Glomerular visceral epithelial cell (primary cell): ENCODE measurements around the gene NDST1.

Source experiments
- DNase-seq: peaks from one replicate; pipeline ENCODE4 v3.0.0-alpha.2; 2016; ENCODE audit errors: extremely low spot score

The NDST1 gene

DNA sequence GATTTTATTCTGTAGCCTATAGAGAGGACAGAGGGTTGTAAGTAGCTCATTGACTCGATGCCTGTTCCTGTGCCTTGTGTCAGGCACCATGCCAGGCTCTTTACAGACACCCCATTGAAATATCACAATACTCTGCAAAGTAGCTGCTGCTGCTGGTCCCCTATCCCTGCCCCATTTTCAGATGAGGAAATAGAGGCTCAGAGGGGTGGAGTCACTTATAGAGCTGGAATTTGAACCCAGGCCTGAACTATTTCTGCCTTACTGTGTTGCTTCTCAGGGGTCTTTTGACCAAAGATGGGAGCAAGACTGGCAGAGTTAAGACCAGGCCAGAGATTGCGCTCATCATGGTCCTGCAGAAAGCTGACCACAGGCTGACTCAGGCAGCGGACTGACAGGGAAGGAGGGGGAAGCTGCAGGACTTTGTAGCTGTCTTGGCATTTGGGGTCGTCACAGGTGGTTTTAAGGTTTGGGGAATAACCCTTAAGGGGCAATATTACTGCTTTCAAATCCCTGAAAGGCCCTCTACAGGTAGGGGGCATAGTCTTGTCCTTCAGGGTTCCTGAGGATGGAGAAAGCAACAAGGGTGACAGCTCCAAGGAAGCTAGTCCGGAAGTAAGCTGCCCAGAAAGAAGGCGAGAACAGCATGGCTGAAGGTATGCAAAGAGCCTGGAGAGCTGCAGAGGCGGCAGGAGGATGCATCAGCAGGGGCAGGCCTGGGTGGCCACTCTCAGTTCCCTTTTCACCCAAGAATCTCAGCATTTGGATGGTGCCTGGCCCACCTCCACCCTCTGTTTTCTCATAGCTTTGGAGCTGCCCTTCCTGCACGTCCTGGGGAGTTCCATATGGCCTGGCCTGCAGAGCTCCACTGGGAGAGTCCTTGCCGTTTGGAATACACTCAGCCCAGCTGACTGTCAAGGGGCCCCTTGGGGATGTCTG, 18.3 kb upstream of the NDST1 start:
- DNase-seq = peak; percentile 59

- no peak for DNase-seq
Observed at GRCh38 chr5:150490296-150490669, 17.6 kb upstream of the NDST1 start.

DNA sequence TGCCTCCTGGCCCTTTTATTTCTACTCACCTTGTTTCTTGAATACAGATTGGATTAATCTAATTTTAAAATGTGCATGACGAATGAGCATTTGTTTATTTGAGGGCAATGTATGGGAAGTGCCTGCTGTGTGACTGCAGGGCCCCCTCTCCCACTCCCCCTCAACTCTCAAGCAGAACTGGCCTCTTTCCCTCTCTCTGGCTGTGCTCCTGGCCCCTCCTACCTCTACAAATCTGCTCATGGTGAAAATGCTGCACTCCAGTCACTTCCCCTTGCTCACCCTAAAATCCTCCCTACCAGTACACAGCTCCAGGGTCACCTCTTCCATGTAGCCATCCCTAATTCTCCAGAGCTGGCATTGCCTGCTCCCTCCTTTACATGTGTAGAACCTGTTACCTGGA, 17.2 kb upstream of the NDST1 start:
- no peak for DNase-seq

DNA sequence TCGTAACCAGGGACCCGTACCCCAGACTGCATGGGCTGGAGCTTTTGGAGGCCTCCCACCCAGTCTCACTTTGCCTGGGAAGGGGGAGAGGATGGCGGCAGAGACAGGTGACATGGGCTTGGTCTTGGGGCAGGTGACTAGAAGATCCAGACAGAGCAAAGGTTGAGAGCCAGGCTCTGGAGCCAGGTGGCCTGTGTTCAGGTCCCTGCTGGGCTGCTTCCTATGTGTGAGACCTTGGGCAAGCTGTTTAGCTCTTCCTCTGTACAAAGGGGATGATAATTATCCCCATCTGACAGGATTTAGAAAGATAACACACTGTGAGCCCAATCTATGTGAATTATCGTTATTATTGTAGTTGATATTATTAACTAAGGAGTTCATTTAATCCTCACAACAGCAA, 16.1 kb upstream of the NDST1 start:
- DNase-seq = no peak

GRCh38 chr5:150492621-150493020, 15.3 kb upstream of the NDST1 start:
- DNase-seq = peak; percentile 94

DNA sequence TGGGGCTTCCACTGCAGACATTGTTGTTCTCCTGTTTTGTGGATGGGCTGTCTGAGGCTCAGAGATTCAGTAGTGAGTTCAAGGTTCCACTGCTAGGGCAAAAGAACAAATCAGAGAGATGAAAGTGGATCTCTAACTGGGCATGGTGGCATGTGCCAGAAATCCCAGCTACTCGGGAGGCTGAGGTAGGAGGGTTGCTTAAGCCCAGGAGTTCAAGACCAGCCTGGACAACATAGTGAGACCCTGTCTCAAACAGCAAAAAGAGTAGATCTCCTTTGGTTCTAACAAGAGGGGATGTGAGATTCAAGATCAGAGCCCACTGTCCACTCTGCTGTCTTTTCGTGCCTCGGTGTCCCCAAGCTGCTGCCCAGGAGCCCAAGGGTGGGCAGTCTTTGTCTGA, 11.8 kb upstream of the NDST1 start:
- DNase-seq = no peak

- DNase-seq = no peak
Observed at GRCh38 chr5:150496534-150496933, 11.4 kb upstream of the NDST1 start.

DNA sequence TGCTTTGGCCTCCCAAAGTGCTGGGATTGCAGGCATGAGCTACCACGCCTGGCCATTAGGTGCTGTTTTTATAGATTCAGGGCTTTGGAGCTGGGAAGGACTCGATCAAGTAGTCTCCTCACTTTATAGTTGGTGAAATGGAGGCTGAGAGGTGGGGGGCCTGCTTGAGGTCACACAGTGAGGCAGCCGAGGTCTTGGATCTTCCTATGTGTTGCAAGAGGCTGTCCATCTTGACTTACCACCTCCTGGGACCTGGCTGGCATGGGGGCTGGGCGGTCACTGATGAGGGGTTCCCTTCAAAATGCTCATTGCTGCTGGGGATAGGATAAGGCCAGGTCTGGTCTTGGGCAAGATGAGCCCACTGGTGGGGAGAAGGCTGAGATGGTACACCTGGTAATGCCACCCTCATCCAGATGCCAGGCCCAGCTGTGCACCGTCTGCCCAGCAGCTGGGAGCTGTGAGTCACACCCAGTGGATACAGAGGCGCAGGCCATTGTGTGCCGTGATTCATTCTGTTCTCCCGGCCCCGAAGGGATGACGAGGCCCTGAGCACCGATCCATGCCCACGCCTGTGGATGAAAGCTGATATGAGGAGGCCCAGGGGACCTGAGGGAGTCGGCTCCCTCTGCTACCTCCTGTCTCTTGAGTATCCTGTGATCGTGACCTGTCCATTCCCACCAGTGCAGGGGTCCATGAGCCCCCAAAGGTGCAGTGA, 10.5 kb upstream of the NDST1 start:
- DNase-seq = peak; percentile 96

DNA sequence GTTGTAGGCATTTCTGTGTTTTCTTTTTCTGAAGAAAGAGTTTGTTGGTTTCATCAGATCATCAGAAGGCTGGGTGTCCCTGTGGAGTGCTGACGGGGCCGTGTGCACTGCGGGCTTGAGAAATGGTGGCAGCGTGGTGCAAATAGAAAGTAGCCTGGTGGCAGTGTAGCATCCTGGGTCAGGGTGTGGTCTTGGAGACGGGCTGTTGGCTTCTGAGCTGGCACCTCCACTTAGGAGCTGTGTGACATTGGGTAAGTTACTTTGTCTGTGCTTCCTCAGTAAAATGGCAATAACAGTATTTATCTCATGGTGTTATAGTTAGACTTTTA, 10.0 kb upstream of the NDST1 start:
- DNase-seq = no peak

DNA sequence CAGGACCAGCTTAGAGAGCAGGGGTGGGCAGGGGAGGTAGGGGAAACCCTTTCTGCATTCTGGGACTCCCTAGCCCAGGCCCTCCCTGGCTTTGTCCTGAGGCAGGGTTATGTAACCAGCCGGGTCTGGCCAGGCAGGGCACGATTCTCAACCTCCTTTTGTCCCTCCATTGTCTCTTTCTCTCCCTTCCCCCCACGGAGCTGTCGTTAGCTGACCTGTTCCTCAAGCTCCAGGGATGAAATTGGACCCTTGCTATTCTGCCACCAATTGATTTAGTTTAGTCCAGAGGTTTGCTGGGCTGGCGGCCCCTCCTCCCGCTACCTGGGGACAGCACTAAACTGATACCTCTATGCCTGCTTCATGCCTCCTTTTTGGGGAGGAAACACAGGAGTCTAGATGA, 9.4 kb upstream of the NDST1 start:
- DNase-seq = no peak

DNA sequence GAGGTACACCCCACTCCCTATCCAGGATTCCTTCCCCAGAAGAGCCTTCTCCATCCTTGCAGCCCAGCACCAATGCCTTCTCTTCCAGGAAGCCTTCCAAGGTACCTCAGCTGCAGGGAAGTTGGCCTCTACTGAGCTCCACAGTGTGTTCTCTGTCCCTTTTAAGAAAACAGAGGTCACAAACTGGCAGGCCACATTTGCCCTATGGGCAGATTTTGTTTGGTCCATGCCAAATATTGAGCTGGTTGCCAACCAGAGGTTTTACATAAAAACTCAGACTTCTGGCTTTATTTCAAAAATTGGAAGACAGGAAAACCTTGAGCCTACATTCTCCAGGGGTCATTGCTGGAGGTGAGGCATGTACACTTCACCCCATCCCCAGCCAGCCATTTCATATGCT, 9.0 kb upstream of the NDST1 start:
- no peak for DNase-seq

DNA sequence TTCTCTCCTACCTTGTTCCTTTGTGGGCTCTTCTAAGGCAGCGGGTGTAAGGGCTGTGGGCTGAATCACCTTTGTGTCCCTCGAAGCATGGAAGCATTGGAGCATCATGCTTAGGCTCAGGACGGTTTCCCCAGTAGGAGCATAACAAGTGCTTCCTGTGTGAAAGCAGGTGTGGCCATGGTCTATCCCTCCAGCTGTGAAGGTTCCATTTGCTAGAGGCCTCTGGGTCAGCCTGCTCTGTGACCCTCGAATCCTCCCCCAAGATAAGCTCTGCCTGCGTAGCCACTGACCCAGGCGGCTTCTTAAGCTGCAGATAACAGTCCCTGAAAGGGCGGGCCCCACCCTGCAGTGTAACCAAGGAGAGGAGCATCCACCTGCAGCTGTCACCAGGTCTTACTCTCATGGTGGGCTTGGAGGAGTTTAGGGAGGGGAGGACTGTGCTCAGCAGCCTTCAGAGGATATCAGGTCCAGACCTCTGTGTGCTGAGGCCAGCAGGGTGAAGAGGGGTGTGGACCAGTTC, 8.4 kb upstream of the NDST1 start:
- peak; percentile 63 for DNase-seq

DNA sequence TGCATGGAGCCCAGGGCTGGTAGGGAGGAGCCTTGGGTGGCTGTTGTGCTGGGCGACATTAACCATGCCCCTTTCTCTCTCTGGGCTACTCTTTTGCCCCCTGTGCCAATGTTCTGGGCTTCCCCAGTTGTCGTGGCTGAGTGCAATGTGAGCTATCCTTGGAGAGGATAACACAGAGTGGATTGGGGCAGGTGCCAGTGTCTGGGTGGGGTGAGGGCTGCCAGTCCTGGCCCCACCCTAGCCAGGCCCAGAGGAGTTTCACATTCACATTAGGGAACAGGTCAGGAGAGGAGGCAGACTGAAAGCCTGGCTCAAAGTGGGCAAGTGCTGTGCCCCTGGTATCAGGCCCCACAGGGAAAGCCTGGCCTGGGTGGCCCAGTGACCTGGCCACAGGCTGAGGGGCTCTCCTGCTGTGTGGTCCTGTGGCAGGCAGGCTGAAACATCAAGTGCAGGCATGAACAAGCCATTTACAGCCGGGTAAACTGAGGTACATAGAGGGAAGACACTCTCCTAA, 7.5 kb upstream of the NDST1 start:
- DNase-seq = no peak

- no peak for DNase-seq
Observed at GRCh38 chr5:150500905-150501304, 7.0 kb upstream of the NDST1 start.

DNA sequence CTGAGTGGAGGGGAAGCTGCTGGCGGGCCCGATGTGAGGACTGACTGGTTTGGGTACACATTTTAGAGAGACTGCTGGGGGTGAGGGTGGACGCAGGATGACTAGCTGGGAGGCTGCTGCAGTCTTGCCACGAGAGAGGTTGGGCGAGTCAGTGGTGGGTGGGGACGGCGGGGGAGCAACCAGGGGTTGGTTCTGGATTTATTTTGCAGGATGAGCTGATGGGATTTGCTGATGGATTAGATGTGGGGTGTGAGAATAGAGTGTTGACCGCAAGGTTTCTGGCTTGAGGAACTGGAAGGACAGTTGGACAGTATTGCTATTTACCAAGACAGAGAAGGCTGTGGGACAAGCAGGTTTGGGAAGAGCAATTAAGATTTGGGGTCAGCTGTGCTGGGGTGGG, 5.8 kb upstream of the NDST1 start:
- peak; percentile 51 for DNase-seq

GRCh38 chr5:150502847-150503246, 5.1 kb upstream of the NDST1 start:
- DNase-seq = no peak

GRCh38 chr5:150503386-150503785, 4.5 kb upstream of the NDST1 start:
- peak; percentile 47 for DNase-seq

DNA sequence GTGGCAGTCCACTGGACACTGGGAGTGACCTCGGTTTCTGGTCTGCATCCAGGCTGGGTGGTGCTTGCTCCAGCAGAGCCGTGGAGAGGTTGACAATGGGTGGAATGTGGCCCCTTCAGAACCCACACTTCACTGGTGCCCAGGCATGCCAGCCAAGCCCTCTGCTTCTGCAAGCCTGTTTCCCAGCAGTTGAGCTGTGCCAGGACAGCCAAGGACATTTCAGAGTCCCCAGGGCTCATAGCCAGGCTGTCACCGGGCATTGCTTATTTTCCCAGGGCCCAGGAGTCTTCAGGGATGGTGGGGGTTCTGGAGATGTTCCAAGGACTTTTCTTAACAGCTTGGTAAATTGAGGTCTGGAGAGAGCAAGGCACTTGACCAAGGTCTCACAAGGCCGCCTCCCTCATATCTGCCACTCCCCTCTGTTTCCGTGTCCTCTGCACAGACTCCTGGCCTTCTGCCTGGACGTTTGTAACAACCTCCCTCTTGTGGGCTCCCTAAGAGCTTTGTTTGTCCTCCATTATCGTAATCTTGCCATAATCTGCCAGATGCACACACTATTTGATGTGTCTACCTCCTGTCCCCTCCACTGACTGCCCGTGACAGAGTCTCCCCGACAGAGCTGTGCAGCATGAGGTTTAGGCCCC, 3.8 kb upstream of the NDST1 start:
- peak; percentile 82 for DNase-seq

DNA sequence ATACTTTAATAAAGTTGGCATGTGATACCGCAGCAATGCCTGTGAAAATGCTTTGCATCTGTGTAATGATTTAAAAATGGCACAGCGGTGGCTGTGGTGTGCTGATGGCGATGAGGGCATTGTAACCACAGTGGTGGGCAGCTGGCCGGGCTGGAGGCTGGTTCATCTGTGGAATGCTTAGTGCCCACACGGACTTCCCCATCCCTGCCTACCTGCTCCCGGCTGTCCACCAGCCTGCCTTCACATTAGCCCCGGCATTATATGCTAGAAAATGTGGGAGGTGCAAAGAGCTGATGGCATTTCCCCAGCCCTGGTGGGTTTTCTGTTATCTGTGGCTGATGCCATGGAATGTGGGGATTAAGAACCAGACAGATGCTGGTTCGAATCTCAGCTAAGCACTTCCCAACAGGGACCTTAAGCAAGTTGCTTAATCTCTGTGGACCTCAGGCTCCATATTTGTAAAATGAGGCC, 2.9 kb upstream of the NDST1 start:
- DNase-seq = peak; percentile 100

- DNase-seq = no peak
Observed at GRCh38 chr5:150505816-150506215, 2.1 kb upstream of the NDST1 start.

DNA sequence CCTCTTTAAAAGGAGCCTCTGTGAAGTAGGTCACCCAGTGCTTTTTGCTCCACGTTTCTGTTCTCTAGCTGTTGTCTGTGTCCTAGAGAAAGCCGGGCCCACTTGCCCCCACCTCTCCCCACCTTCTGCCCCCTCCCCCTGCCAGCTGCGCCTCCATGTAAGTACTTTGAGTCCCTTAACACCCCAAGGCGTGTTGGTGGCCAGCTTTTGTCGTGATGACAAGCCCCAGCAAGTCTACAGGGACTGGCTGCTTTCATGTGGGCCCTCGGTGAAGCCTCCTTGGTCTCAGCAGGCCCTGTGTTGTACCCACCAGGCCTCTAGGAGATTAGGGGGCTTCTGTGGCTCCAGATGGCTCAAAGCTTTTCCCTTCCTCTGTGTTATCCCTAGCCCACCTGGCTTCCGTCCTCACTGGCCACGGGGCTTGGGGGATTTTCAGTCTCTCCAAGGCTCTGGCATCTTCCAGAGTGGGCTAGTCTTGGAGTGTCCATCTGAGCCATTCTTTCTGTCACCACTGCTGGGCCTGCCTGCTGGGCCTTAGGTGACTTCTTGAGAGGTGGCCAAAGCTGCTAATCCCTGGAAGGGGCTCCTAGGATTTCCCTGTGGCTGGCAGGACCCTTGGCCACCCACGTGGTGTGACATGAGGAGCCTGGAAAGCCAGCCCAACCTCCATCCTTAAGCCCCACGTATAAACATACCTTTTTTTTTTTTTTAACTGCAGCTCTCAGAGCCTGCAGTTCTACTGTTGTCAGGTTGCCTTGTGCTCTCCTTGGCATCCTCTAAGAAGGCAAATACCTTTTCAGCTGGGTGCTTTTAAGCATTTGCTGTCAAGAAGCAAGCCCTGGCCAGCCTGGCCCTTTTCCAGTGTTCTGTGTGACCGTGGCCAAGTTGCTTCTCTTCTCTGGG, 1.1 kb upstream of the NDST1 start:
- peak; percentile 46 for DNase-seq
